GM12875 (cell line): Measurements from ENCODE around the gene NAT9.

Experiments
- H3K4me3 ChIP-seq: one replicate; pipeline ENCODE4 v1.5.1; 2011; ENCODE audit warnings: low read depth, low read length, control low read depth
- CTCF ChIP-seq: IDR thresholded peaks from 2 replicates; pipeline ENCODE4 v1.5.1; 2011; ENCODE audit warnings: low read depth, mild to moderate bottlenecking, control low read depth, inconsistent platforms, low read length, moderate library complexity, borderline replicate concordance; ENCODE audit not compliant: insufficient read depth

NAT9 gene

GRCh38 chr17:74760404-74761105 lies 15.6 kb downstream of the NAT9 start:
- no peak overlapping the region for H3K4me3 ChIP-seq

GRCh38 chr17:74759941-74760340 lies 16.2 kb downstream of the NAT9 start:
- no peak for TF ChIP-seq CTCF

More at GRCh38 chr17:74760404-74761105, 15.6 kb downstream of the NAT9 start:
- no peak for TF ChIP-seq CTCF

GRCh38 chr17:74759243-74759801 lies 16.8 kb downstream of the NAT9 start:
- no peak overlapping the region for H3K4me3 ChIP-seq
- TF ChIP-seq CTCF, result peak; percentile 27; the same call in 1 of the 2 replicates

More at GRCh38 chr17:74759941-74760340, 16.2 kb downstream of the NAT9 start:
- H3K4me3 ChIP-seq, result no peak overlapping the region

- no peak for TF ChIP-seq CTCF
- no peak overlapping the region for H3K4me3 ChIP-seq
Measured at GRCh38 chr17:74758848-74759168, 17.3 kb downstream of the NAT9 start.

- H3K4me3 ChIP-seq, result no peak overlapping the region
- TF ChIP-seq CTCF, result no peak
Measured at GRCh38 chr17:74757931-74758847, 18.0 kb downstream of the NAT9 start.

GRCh38 chr17:74757502-74757901 lies 18.6 kb downstream of the NAT9 start:
- no peak overlapping the region for H3K4me3 ChIP-seq
- no peak for TF ChIP-seq CTCF
